ENCODE measurements around the gene SPRYD3.

DNA sequence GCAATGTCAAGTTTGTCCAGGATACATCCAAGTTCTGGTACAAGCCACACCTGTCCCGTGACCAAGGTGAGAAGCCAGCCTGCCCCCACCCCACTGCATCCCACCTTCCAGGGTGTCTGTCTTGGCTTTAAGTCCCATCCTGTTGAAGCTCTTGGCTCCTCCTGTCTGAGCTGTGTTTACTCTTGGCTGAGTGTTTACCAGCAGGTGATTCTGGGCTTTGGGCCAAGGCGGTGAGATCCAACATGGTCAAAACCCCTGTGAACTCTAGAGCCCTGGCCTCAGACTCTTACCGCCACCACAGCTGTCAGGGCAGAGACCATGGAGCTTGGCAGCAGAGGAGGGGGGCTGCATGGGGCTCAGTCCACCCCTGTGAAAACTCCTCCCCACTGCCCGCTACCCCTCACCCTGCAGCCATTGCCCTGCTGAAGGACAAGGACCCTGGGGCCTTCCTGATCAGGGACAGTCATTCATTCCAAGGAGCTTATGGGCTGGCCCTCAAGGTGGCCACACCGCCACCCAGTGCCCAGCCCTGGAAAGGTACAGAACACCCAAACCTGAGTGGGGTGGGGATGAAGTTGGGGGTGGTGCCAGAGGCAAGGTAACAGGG, 17.7 kb downstream of the SPRYD3 start:
- TF ChIP-seq, protein P1, sequence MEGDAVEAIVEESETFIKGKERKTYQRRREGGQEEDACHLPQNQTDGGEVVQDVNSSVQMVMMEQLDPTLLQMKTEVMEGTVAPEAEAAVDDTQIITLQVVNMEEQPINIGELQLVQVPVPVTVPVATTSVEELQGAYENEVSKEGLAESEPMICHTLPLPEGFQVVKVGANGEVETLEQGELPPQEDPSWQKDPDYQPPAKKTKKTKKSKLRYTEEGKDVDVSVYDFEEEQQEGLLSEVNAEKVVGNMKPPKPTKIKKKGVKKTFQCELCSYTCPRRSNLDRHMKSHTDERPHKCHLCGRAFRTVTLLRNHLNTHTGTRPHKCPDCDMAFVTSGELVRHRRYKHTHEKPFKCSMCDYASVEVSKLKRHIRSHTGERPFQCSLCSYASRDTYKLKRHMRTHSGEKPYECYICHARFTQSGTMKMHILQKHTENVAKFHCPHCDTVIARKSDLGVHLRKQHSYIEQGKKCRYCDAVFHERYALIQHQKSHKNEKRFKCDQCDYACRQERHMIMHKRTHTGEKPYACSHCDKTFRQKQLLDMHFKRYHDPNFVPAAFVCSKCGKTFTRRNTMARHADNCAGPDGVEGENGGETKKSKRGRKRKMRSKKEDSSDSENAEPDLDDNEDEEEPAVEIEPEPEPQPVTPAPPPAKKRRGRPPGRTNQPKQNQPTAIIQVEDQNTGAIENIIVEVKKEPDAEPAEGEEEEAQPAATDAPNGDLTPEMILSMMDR (IDR thresholded peaks at IDR 0.05), result peak; percentile 45
- no peak for TF ChIP-seq EZH2 (IDR thresholded peaks at IDR 0.05)
